Measurements from ENCODE around the gene TP53I11.
A peak's percentile ranks its signal among the peaks of the same experiment; 100 is the strongest.

Gene TP53I11

GRCh38 chr11:44955015-44955738 lies 4.5 kb upstream of the TP53I11 start:
- no peak for DNase-seq

DNA sequence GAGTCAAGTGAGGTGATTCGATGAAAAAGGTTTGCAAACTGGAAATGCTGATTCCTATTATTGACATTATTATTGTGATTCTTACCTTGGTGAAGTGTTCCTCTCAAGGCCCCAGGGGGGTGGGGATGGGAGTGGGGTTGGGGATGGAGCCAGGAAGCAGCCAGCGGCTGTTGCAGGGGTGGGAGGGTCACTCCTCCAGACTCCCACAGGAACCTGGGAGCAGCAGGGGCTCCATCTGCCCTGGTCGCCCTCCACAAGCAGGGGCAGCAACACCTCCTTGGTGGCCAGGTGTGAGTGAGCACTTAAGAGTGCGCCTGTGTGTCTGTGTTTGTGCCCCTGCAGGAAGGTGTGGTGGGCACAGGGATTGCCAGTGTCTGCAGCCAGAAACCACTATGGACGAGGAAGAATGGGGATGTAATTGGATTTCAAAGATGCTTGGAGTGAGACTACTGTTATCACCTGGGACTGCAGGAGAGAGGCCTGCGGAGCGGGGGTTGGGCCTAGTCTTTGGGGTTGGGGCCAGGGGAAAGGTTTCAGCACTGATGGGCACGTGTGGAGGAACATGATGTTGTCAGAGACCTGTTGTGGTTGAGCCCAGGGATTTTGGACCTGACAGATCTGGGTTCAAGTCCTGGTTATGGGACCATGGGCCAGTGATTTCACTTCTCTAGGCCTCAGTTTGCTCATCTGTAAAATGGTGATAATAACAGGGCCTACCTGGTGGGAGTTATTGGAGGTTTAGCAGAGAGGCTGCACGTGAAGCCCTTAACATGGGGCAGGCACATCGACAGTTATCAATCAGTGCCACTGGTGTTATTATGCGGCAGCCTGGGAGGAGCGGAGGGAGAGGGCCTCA lies 3.6 kb upstream of the TP53I11 start:
- DNase-seq, result no peak

GRCh38 chr11:44952500-44953260 lies 2.0 kb upstream of the TP53I11 start:
- DNase-seq, result no peak

GRCh38 chr11:44952082-44952481 lies 1.4 kb upstream of the TP53I11 start:
- DNase-seq, result no peak

DNA sequence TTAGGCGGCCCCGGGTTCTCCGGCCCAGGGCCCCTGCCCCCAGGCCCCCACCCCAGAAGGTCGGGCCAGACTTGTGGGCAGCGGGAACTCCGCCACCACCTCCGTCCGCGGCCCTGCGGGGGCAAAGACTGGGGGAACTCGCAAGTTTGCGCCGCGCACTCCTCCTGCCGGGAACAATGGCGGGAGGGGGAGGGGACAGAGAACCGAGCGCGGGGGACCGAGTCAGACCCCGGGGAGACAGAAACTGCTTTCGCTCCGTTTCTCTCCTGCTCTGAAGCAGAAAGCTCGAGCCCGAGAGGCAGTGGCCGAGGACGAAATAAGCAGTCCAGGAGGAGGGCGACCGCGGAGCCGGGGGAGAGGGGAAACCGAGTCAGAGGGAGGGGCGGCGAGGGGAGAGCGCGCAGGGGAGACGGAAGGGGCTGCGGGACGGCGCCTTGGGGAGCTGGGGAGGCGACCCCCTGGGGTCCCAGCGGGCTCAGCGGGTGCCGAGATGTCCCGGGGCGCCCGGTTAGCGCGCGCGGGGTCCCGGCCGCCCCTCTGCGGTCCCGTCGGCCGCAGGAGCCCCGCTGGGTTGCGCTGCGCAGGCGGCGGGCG lies 555 bp downstream of the TP53I11 start:
- peak; percentile 46 for DNase-seq

GRCh38 chr11:44949160-44950030 lies 1.3 kb downstream of the TP53I11 start:
- peak; percentile 51 for DNase-seq

- no peak for DNase-seq
Observed at GRCh38 chr11:44948155-44948554, 2.5 kb downstream of the TP53I11 start.

- no peak for DNase-seq
Observed at GRCh38 chr11:44947114-44947513, 3.6 kb downstream of the TP53I11 start.

GRCh38 chr11:44946263-44946662 lies 4.4 kb downstream of the TP53I11 start:
- no peak for DNase-seq

DNA sequence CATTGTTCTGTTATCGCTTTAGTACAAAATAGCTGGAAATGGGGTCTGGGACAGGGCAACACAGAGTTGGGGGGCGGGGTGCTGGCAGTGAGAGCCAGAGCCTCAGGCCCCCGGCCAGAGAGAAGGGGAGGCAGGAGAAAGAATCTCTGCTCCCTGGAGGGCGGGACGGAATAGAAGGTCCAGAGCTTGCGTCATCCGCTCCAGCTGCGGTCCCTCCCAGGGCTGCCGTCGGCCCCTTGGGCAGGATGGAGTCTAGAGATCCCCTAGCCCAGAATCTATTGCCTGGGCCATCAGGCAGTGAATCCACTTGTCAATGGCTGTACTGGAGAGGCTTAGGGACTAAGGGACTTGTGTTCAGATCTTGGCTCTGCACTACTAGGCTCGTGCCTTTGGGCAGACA lies 5.0 kb downstream of the TP53I11 start:
- DNase-seq, result no peak

DNA sequence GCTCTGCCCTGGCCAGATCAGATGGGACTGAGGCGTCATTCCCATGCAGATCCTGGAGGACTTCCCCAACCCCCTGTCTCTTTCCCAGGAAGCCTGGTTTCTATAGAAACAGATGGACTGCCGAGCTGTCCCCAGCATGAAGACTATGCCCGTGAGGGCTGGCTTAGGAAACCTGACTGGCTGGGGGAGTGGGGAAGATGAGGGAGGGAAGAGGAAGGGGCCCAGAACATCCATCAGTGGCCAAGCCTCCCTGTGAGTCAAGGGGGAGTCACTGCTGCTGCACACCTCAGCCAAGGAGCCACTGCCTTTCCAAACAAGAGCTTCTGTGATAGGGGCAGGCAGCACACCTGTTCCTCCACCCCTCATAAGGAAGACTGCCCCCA lies 5.8 kb downstream of the TP53I11 start:
- DNase-seq, result no peak

DNA sequence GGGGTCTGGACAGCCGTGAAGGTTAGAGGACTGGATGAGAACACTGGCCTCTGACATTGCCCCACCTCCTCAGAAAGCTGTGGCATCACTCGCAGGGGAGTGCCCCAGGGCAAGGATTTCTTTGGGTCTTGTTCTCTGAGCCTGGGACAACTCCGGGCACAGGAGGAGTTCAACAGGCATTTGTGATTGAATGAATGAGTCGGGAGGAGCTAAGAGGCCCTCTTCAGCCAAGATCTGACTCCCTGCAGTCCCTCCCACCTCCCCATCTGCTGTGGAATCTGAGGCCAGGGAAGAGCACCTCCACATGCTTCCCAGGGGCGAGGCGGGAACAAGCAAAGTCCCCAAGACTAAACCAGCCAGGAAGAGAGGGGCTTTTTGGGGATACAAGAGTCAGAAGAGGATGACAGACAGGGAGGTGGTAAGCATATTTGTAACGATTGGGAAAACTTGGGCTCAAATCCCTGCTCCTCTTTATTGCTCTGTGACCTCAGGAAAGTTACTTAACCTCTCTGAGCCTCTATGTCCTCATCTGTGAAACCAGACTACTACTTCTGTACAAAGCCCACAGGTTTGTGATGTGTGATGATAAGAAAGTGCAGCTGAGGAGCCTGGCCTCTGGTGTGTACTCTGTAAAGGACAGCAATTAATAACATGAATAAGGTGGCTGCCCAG lies 6.4 kb downstream of the TP53I11 start:
- DNase-seq, result no peak

- DNase-seq, result no peak
Observed at GRCh38 chr11:44943696-44944095, 7.0 kb downstream of the TP53I11 start.

DNA sequence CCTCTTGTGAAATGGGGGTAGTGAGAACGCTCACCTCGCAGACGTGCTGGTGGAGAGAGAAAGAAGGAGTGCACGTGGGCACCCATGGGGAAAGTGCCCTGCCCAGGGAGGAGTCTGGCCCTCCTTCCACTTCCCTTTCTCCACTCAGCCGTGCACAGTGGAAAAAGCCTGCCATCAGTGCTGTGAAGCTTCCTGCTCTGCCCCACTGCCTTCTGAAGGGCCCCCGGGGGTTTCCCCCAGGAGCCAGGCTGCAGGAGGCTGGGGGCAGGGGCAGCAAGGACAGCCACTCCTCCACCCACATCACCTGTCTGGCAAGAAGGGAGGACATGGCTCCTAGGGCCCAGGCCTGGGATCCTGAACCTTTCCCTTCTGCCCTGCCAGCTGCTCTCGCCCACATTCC lies 7.6 kb downstream of the TP53I11 start:
- no peak for DNase-seq

- DNase-seq, result no peak
Observed at GRCh38 chr11:44942029-44942955, 8.4 kb downstream of the TP53I11 start.

GRCh38 chr11:44941259-44942021 lies 9.2 kb downstream of the TP53I11 start:
- no peak for DNase-seq

DNA sequence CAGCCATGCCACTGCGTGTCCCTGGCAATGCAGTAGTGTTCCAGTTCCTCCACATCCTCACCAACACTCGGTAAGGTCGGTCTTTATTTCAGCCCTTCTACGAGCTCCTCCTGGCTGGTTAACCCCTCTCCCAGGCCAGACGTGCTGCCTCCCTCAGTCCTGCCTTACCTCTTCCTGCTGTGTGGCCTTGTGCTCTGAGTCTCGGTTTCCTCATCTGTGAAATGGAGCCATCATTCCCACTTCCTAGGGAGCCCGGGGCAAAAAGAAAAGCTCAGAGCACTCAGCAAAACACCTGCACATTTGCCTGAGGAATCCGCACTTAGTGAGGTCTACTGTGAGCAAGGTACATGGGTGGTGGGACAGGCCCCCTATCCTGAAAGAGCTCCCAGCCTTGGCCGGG lies 9.8 kb downstream of the TP53I11 start:
- DNase-seq, result no peak

DNA sequence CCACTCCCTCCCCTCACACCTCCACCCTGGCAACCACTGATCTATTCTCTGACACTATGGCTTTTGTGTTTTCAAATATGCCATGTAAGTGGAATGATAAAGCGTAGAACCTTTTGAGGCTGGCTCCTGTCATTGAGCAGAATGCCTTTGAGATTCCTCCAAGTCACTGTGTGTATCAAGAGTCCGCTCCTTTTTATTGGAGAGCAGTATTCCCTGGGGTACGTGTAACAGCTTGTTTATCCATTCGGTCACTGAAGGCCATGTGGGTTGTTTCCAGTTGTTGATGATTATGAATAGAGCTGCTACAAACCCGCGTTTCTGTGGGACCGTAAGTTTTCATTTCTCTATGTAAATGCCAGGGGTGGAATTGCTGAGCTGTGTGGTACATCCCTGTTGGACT lies 10.3 kb downstream of the TP53I11 start:
- no peak for DNase-seq

DNA sequence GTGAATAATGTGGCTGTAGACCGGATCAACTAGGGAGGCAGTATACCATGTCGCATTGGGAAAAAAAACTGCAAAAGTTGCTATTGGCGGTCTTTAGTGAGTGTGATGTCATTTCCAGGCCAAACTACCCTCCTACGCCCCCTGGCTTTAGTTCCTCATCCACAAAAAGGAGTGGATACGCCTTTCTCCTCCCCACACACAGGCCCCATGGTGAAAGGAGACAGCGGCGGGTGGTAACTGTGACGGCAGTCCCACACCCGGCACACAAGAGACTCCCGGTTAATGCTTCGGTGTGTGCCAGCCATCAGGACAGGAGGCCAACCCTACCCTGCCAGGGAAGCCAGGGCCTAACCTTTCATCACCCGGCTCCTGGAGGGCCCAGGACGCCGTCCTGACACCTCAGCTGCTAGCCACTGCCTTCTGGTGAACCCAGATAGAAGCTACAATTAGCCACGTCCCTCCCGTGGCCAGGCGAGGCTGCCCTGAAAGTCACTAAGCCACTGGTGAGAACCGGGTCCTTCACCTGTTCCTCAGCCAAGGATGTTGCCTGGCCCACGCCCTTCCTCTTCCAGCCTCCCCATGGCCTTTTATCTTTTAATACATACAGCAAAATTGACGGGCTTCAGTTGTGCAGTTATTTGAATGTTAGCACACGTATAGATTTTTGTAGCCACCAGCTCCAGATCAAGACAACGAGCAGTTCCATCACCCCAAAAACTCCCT lies 10.8 kb downstream of the TP53I11 start:
- DNase-seq, result no peak

Data from activated T-cell treated with anti-CD3 and anti-CD28 coated beads, Interleukin-2, amount 50 U/mL, for 1 hour (primary cell).